ENCODE measurements around the gene TTC23.

TTC23 gene

DNA sequence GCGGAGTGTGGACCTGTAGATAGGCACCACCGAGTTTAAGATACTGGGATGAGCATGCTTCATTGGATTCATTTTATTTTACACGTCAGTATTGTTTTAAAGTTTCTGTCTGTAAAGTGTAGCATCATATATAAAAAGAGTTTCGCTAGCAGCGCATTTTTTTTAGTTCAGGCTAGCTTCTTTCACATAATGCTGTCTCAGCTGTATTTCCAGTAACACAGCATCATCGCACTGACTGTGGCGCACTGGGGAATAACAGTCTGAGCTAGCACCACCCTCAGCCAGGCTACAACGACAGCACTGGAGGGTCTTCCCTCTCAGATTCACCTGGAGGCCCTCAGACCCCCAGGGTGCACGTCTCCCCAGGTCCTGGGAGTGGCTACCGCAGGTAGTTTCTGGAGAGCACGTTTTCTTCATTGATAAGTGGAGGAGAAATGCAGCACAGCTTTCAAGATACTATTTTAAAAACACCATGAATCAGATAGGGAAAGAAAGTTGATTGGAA is 115.0 kb downstream of the TTC23 start:
- TF ChIP-seq, protein P1, sequence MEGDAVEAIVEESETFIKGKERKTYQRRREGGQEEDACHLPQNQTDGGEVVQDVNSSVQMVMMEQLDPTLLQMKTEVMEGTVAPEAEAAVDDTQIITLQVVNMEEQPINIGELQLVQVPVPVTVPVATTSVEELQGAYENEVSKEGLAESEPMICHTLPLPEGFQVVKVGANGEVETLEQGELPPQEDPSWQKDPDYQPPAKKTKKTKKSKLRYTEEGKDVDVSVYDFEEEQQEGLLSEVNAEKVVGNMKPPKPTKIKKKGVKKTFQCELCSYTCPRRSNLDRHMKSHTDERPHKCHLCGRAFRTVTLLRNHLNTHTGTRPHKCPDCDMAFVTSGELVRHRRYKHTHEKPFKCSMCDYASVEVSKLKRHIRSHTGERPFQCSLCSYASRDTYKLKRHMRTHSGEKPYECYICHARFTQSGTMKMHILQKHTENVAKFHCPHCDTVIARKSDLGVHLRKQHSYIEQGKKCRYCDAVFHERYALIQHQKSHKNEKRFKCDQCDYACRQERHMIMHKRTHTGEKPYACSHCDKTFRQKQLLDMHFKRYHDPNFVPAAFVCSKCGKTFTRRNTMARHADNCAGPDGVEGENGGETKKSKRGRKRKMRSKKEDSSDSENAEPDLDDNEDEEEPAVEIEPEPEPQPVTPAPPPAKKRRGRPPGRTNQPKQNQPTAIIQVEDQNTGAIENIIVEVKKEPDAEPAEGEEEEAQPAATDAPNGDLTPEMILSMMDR (conservative IDR thresholded peaks at IDR 0.05; ENCODE audit: low read depth) = no peak
- DNase-seq (ENCODE audit: low spot score) = no peak
- no peak overlapping the region for H3K27ac ChIP-seq
- ChIA-PET CTCF (no interaction called here), POLR2A (ENCODE audit: low non-redundant PET) (no interaction called here)

DNA sequence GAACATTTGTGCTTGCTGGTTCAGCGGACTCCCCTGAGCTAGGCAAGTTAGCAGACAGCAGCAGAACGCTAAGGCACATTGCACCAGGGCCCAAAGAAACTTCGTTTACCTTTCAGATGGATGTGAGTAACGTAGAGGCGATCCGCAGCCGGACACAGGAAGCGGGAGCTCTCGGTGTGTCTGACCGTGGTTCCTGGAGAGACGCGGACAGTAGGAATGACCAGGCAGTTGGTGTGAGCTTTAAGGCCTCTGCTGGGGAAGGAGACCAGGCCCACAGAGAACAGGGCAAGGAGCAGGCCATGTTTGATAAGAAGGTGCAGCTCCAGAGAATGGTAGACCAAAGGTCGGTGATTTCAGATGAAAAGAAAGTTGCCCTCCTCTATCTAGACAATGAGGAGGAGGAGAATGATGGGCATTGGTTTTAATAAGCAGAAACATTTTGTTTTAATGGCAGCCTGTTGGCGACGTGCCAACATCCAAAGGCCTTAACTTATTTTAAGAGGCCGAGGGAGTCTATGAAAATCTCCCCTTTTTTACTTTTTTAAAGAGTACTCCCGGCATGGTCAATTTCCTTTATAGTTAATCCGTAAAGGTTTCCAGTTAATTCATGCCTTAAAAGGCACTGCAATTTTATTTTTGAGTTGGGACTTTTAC is 116.6 kb downstream of the TTC23 start:
- TF ChIP-seq, protein P1 (conservative IDR thresholded peaks at IDR 0.05; ENCODE audit: low read depth) = no peak
- no peak for DNase-seq (ENCODE audit: low spot score)
- ChIA-PET POLR2A (ENCODE audit: low non-redundant PET) (no interaction called here), CTCF (interaction anchor here (0.7 kb wide), 1 partner anchor 140 kb away, joined by 3 read pairs; no protein-coding TSS in a partner anchor)
- H3K27ac ChIP-seq = no peak overlapping the region

DNA sequence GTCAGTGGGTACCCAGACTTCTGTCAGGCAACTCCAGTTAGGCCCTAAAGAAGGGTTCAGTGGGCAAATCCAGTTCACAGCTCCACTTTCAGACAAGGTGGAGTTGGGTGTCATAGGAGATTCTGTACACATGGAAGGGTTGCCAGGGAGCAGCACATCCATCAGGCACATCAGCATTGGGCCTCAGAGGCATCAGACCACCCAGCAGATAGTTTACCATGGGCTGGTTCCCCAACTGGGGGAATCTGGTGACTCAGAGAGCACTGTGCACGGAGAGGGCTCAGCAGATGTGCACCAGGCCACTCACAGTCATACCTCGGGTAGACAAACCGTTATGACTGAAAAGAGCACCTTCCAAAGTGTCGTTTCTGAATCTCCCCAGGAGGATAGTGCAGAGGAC is 117.3 kb downstream of the TTC23 start:
- no peak for DNase-seq (ENCODE audit: low spot score)
- POLR2A ChIA-PET (ENCODE audit: low non-redundant PET) = no interaction called here
- TF ChIP-seq, protein P1 (conservative IDR thresholded peaks at IDR 0.05; ENCODE audit: low read depth) = no peak
- H3K27ac ChIP-seq = no peak overlapping the region
- CTCF ChIA-PET = no interaction called here

DNA sequence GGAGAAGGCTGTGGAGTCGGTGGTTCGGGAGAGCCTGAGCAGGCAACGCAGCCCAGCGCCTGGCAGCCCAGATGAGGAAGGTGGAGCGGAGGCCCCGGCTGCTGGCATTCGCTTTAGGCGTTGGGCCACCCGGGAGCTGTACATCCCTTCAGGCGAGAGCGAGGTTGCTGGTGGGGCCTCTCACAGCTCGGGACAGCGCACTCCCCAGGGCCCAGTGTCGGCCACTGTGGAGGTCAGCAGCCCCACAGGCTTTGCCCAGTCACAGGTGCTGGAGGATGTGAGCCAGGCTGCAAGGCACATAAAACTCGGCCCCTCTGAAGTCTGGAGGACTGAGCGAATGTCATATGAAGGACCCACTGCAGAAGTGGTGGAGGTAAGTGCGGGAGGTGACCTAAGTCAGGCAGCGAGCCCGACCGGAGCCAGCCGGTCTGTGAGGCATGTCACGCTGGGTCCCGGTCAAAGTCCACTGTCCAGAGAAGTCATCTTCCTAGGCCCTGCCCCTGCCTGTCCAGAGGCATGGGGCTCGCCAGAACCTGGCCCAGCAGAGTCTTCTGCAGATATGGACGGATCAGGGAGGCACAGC is 117.8 kb downstream of the TTC23 start:
- no peak for DNase-seq (ENCODE audit: low spot score)
- POLR2A ChIA-PET (ENCODE audit: low non-redundant PET) = no interaction called here
- CTCF ChIA-PET = no interaction called here
- TF ChIP-seq, protein P1 (conservative IDR thresholded peaks at IDR 0.05; ENCODE audit: low read depth) = no peak
- no peak overlapping the region for H3K27ac ChIP-seq

DNA sequence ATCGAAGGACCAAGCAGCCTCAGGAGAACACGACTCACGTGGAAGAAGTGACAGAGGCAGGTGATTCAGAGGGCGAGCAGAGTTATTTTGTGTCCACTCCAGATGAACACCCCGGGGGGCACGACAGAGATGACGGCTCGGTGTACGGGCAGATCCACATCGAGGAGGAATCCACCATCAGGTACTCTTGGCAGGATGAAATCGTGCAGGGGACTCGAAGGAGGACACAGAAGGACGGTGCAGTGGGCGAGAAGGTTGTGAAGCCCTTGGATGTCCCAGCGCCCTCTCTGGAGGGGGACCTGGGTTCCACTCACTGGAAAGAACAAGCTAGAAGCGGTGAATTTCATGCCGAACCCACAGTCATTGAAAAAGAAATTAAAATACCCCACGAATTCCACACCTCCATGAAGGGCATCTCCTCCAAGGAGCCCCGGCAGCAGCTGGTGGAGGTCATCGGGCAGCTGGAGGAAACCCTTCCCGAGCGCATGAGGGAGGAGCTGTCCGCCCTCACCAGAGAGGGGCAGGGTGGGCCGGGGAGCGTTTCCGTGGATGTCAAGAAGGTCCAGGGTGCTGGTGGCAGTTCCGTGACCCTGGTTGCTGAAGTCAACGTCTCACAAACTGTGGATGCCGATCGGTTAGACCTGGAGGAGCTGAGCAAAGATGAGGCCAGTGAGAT is 118.5 kb downstream of the TTC23 start:
- DNase-seq (ENCODE audit: low spot score) = no peak
- TF ChIP-seq, protein P1 (conservative IDR thresholded peaks at IDR 0.05; ENCODE audit: low read depth) = no peak
- H3K27ac ChIP-seq = no peak overlapping the region
- CTCF ChIA-PET = no interaction called here
- POLR2A ChIA-PET (ENCODE audit: low non-redundant PET) = no interaction called here

DNA sequence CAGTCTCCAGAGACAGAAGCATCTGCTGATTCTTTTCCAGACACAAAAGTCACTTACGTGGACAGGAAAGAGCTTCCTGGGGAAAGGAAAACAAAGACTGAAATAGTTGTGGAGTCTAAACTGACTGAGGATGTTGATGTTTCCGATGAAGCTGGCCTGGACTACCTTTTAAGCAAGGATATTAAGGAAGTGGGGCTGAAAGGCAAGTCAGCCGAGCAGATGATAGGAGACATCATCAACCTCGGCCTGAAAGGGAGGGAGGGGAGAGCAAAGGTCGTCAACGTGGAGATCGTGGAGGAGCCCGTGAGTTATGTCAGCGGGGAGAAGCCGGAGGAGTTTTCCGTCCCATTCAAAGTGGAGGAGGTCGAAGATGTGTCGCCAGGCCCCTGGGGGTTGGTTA is 119.1 kb downstream of the TTC23 start:
- CTCF ChIA-PET = no interaction called here
- POLR2A ChIA-PET (ENCODE audit: low non-redundant PET) = no interaction called here
- DNase-seq (ENCODE audit: low spot score) = no peak
- no peak overlapping the region for H3K27ac ChIP-seq
- TF ChIP-seq, protein P1 (conservative IDR thresholded peaks at IDR 0.05; ENCODE audit: low read depth) = no peak

All from RWPE1 (cell line).